HFFc6 (cell line): Measurements from ENCODE around the gene TNNC1. TPM values are rescaled to one million over a fixed set of nuclear protein-coding genes. Genes with fewer than 3 reads are reported as not detected.

Source experiments
- DNase-seq: peaks from one replicate; pipeline ENCODE4 v3.0.0-alpha.2; 2018
- H3K27ac Mint-ChIP-seq: 2 replicates; pipeline ENCODE4 v1.8.0; 2020; ENCODE audit warnings: mild to moderate bottlenecking, mixed read lengths
- H3K27me3 Mint-ChIP-seq: 2 replicates; pipeline ENCODE4 v1.8.0; 2021; ENCODE audit warnings: mild to moderate bottlenecking, moderate library complexity, mixed read lengths; ENCODE audit not compliant: insufficient read depth
- H3K36me3 Mint-ChIP-seq: 2 replicates; pipeline ENCODE4 v1.8.0; 2021; ENCODE audit warnings: low read depth, mixed read lengths
- H3K4me1 Mint-ChIP-seq: 2 replicates; pipeline ENCODE4 v1.8.0; 2020; ENCODE audit warnings: low read depth, mixed read lengths
- H3K4me3 Mint-ChIP-seq: 2 replicates; pipeline ENCODE4 v1.8.0; 2020; ENCODE audit warnings: mild to moderate bottlenecking, moderate library complexity, mixed read lengths
- H3K9me3 Mint-ChIP-seq: 2 replicates; pipeline ENCODE4 v1.8.0; 2020; ENCODE audit warnings: mild to moderate bottlenecking, mixed read lengths
- total RNA-seq, 6 experiments: library from RNA; stranded (reverse); fragmentation: NEBNext Ultra II Directional; extraction: Animal tissue kit (Norgen Biotek cat#: 25700); gene quantifications; 2 replicates in 1 of 6; 3 replicates in 5 of 6; pipeline ENCODE4 v1.2.3, GENCODE V29; 2021
- TF ChIP-seq, protein P1 (sequence below): fragments of 200-600 bp; sonication (generic); IDR thresholded peaks from 2 replicates; pipeline ENCODE4 v1.5.0; 2021; ENCODE audit warnings: antibody characterized with exemption, mild to moderate bottlenecking

The TNNC1 gene
- total RNA-seq, 6 experiments from 2014 or later = 0.35 to 0.55 (median 0.53) TPM; not detected in 2

DNA sequence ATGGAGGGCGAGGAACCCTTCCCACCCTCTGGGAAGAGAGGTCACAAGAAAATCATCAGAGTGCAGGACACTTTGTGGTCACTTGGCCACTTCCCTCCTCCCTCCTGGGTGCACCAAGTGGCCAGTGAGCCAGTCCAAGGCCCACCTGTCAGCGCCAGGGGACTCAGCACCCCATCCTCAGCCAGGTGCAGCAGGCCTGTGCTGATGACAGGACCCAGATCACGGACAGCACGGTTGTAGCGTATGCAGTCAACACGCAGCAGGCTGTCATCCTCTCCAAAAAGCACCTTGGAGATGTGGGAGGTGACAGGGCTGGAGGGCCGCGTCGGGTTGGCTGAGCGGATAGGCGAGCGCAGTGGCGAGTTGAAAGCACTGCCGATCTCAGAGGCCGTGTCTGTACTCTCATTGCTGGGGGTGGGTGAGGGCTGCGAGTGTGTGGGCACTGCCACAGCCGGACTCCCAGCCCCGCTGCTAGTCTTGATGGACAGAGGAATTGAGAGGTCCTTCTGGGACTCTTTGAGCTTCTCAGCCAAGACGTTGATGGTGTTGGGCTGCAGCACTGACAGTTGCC, 50.5 kb downstream of the TNNC1 start:
- H3K9me3 Mint-ChIP-seq = no peaks in the 10 kb centered on the region
- no peaks in the 10 kb centered on the region; the same call in 1 of the 2 replicates for H3K27me3 Mint-ChIP-seq
- peaks cover 19% of the 10 kb centered on the region for H3K36me3 Mint-ChIP-seq
- DNase-seq = no peak
- no peak overlapping the region for H3K27ac Mint-ChIP-seq
- no peak overlapping the region for H3K4me3 Mint-ChIP-seq
- TF ChIP-seq, protein P1, sequence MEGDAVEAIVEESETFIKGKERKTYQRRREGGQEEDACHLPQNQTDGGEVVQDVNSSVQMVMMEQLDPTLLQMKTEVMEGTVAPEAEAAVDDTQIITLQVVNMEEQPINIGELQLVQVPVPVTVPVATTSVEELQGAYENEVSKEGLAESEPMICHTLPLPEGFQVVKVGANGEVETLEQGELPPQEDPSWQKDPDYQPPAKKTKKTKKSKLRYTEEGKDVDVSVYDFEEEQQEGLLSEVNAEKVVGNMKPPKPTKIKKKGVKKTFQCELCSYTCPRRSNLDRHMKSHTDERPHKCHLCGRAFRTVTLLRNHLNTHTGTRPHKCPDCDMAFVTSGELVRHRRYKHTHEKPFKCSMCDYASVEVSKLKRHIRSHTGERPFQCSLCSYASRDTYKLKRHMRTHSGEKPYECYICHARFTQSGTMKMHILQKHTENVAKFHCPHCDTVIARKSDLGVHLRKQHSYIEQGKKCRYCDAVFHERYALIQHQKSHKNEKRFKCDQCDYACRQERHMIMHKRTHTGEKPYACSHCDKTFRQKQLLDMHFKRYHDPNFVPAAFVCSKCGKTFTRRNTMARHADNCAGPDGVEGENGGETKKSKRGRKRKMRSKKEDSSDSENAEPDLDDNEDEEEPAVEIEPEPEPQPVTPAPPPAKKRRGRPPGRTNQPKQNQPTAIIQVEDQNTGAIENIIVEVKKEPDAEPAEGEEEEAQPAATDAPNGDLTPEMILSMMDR = no peak
- peaks cover 5% of the 10 kb centered on the region for H3K4me1 Mint-ChIP-seq

DNA sequence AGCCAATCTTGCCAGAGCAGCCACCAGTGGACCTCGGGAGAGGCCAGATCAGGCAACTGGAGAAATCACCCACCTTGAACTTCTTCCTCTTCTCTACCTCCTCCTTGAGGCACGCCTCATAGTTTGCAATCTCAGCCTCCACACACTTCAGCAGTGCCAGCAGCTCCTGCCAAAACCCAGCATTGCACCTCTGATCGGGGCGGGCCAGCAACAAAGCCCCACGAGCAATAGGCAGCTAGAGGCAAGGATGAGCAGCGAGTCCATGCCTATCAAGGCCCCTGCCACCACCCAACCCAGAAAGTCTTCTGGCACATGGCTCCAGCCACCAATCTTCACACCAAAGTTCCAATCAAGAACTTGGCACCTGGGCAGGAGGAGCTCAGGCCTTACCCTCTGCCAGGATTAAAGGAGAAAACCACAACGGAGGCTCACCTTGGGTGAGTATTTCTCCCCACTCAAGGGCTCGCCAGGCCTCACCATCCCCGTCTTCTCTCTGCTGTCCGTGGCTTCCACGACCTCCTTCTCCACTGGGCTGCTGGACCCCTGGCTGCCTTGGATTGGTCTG, 51.1 kb downstream of the TNNC1 start:
- no peak for DNase-seq
- Mint-ChIP-seq H3K4me3 (no peak overlapping the region), H3K9me3 (no peaks in the 10 kb centered on the region), H3K4me1 (no peaks in the 10 kb centered on the region; the same call in 1 of the 2 replicates), H3K27me3 (no peaks in the 10 kb centered on the region; the same call in 1 of the 2 replicates), H3K36me3 (peaks cover 15% of the 10 kb centered on the region), H3K27ac (no peak overlapping the region)
- TF ChIP-seq, protein P1 = no peak

DNA sequence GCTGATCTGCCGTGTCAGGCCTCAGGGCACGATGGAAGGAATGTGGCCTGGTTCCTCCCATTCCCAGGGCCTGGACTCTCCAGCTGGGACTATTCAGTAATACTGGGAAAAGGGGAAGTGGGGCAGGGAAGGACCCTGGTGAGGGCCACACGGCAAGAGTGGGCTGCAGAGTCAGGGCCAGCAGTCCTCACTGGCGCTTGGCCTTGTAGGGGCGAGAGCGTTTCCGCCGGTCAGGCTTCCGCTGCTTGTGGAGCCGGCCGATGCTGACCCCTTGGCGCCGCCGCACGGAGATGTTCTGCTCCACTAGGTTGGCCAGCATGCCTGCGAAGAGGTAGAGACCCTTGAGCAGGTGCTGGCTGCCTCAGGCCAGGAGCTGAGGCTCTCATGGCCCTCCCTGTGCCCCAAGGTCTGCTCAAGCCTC, 51.7 kb downstream of the TNNC1 start:
- Mint-ChIP-seq H3K27me3 (peaks cover 5% of the 10 kb centered on the region), H3K4me1 (no peaks in the 10 kb centered on the region), H3K27ac (no peak overlapping the region), H3K36me3 (peaks cover 15% of the 10 kb centered on the region), H3K4me3 (no peak overlapping the region), H3K9me3 (no peaks in the 10 kb centered on the region)
- TF ChIP-seq, protein P1 = no peak
- DNase-seq = no peak

DNA sequence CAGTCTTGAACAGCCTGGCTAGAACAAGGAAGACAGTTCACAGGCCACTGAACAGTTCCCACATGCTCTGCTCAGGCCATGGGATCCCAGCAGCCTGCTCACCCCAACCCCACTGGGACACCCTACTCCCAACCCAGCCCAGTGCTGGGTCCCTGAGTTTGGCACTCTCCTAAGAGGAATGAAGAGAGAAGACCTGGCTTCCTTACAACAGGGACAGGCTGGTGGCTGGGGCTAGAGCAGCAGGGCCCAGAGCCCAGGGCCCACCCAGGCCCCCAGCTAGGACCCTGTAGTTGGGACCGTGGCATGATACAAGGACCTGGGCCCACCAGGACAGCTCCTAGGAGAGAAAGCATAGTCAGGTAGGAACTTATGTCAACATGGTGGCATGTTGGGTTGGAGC, 52.3 kb downstream of the TNNC1 start:
- TF ChIP-seq, protein P1 = no peak
- no peak for DNase-seq
- Mint-ChIP-seq H3K36me3 (peaks cover 15% of the 10 kb centered on the region), H3K27ac (peak overlapping the region; percentile 31; the same call in 1 of the 2 replicates), H3K27me3 (peaks cover 7% of the 10 kb centered on the region), H3K4me1 (no peaks in the 10 kb centered on the region), H3K4me3 (no peak overlapping the region), H3K9me3 (no peaks in the 10 kb centered on the region)

Other genes with a start within 250 kb of the TNNC1 start
- gene TLR9, start 228.4 kb downstream of the TNNC1 start, total RNA-seq = not detected
- 10 to 100 TPM; 73.9 to 83.0 (median 80.7) TPM for gene TWF2, start 214.9 kb downstream of the TNNC1 start, total RNA-seq
- 10 to 100 TPM; 20.8 to 23.4 (median 20.9) TPM for gene PPM1M, start 208.3 kb downstream of the TNNC1 start, total RNA-seq
- 10 to 100 TPM; 55.2 to 62.0 (median 58.6) TPM for gene WDR82, start 175.4 kb downstream of the TNNC1 start, total RNA-seq
- 1 to 10 TPM; 7.0 to 9.9 (median 8.7) TPM for gene GLYCTK, start 166.2 kb downstream of the TNNC1 start, total RNA-seq
- gene DNAH1, start 137.7 kb downstream of the TNNC1 start, total RNA-seq = 1 to 10 TPM; 1.4 to 2.1 (median 1.8) TPM
- 10 to 100 TPM; 58.5 to 72.8 (median 64.1) TPM for gene BAP1, start 44.0 kb downstream of the TNNC1 start, total RNA-seq
- 1 to 10 TPM; 2.9 to 5.0 (median 4.2) TPM for gene PHF7, start 43.4 kb downstream of the TNNC1 start, total RNA-seq
- gene SEMA3G, start 8.9 kb downstream of the TNNC1 start, total RNA-seq = not detected
- gene NISCH, start 1.6 kb upstream of the TNNC1 start, total RNA-seq = 10 to 100 TPM; 46.4 to 62.5 (median 55.8) TPM
- not detected for gene STAB1, start 41.3 kb upstream of the TNNC1 start, total RNA-seq
- 100 to 1,000 TPM; 156 to 198 (median 183) TPM for gene NT5DC2, start 79.8 kb upstream of the TNNC1 start, total RNA-seq
- 10 to 100 TPM; 22.2 to 38.4 (median 28.3) TPM for gene UQCC5, start 82.6 kb upstream of the TNNC1 start, total RNA-seq
- gene PBRM1, start 231.9 kb upstream of the TNNC1 start, total RNA-seq = 10 to 100 TPM; 44.1 to 64.2 (median 56.0) TPM
- gene GNL3, start 232.0 kb upstream of the TNNC1 start, total RNA-seq = 10 to 100 TPM; 77.1 to 87.9 (median 80.9) TPM